ENCODE results near the gene KCNQ5.

The KCNQ5 gene

GRCh38 chr6:72636786-72637185 lies 14.9 kb downstream of the KCNQ5 start:
- H3F3A ChIP-seq (ENCODE audit: control insufficient read depth, insufficient read depth): no peaks in the 10 kb centered on the region
- H3K27ac ChIP-seq (ENCODE audit: low read depth, low read length): no peak overlapping the region
- peaks cover 36% of the 10 kb centered on the region for H3K36me3 ChIP-seq (ENCODE audit: control insufficient read depth, low read length)
- no peak overlapping the region for H3K4me2 ChIP-seq (ENCODE audit: low read length)
- H3K79me2 ChIP-seq (ENCODE audit: control insufficient read depth, low read length): peaks cover 100% of the 10 kb centered on the region
- H4K20me1 ChIP-seq (ENCODE audit: control insufficient read depth, insufficient read depth, low read depth, low read length): peaks cover 18% of the 10 kb centered on the region
- no peaks in the 10 kb centered on the region for H3K27me3 ChIP-seq (ENCODE audit: control insufficient read depth, low read length)
- peaks cover 55% of the 10 kb centered on the region for H3K4me1 ChIP-seq (ENCODE audit: control insufficient read depth, low read length)
- no peaks in the 10 kb centered on the region for H3K9me2 ChIP-seq (replicated peaks; ENCODE audit: control insufficient read depth, low read length)
- TF ChIP-seq CTCF (IDR thresholded peaks at IDR 0.05; ENCODE audit: low read depth, low read length, poor library complexity, severe bottlenecking) (no peak), EZH2phosphoT487 (IDR thresholded peaks at IDR 0.05; ENCODE audit: borderline replicate concordance, low read length) (no peak)
- no peak overlapping the region for H3K4me3 ChIP-seq (ENCODE audit: low read length)
- no peaks in the 10 kb centered on the region for H3K9me3 ChIP-seq (ENCODE audit: control insufficient read depth, insufficient read depth, low read length)

- H3K9me3 ChIP-seq (ENCODE audit: control insufficient read depth, insufficient read depth, low read length): no peaks in the 10 kb centered on the region
- TF ChIP-seq EZH2phosphoT487 (IDR thresholded peaks at IDR 0.05; ENCODE audit: borderline replicate concordance, low read length) (no peak), CTCF (IDR thresholded peaks at IDR 0.05; ENCODE audit: low read depth, low read length, poor library complexity, severe bottlenecking) (no peak)
- no peaks in the 10 kb centered on the region for H3F3A ChIP-seq (ENCODE audit: control insufficient read depth, insufficient read depth)
- H3K36me3 ChIP-seq (ENCODE audit: control insufficient read depth, low read length): peaks cover 55% of the 10 kb centered on the region
- H3K9me2 ChIP-seq (replicated peaks; ENCODE audit: control insufficient read depth, low read length): no peaks in the 10 kb centered on the region
- peaks cover 99% of the 10 kb centered on the region for H3K79me2 ChIP-seq (ENCODE audit: control insufficient read depth, low read length)
- H3K27me3 ChIP-seq (ENCODE audit: control insufficient read depth, low read length): no peaks in the 10 kb centered on the region
- no peak overlapping the region for H3K27ac ChIP-seq (ENCODE audit: low read depth, low read length)
- H4K20me1 ChIP-seq (ENCODE audit: control insufficient read depth, insufficient read depth, low read depth, low read length): peaks cover 13% of the 10 kb centered on the region
- H3K4me2 ChIP-seq (ENCODE audit: low read length): no peak overlapping the region
- H3K4me3 ChIP-seq (ENCODE audit: low read length): no peak overlapping the region
- peaks cover 62% of the 10 kb centered on the region for H3K4me1 ChIP-seq (ENCODE audit: control insufficient read depth, low read length)
These were observed 18.2 kb downstream of the KCNQ5 start for GRCh38 chr6:72639920-72640614.

GRCh38 chr6:72640615-72640930 lies 18.7 kb downstream of the KCNQ5 start:
- H3K9me2 ChIP-seq (replicated peaks; ENCODE audit: control insufficient read depth, low read length): no peaks in the 10 kb centered on the region
- no peaks in the 10 kb centered on the region for H3K9me3 ChIP-seq (ENCODE audit: control insufficient read depth, insufficient read depth, low read length)
- TF ChIP-seq CTCF (IDR thresholded peaks at IDR 0.05; ENCODE audit: low read depth, low read length, poor library complexity, severe bottlenecking) (no peak), EZH2phosphoT487 (IDR thresholded peaks at IDR 0.05; ENCODE audit: borderline replicate concordance, low read length) (no peak)
- H3K27ac ChIP-seq (ENCODE audit: low read depth, low read length): no peak overlapping the region
- H3K27me3 ChIP-seq (ENCODE audit: control insufficient read depth, low read length): no peaks in the 10 kb centered on the region
- H3K79me2 ChIP-seq (ENCODE audit: control insufficient read depth, low read length): peaks cover 99% of the 10 kb centered on the region
- no peak overlapping the region for H3K4me2 ChIP-seq (ENCODE audit: low read length)
- H3K36me3 ChIP-seq (ENCODE audit: control insufficient read depth, low read length): peaks cover 56% of the 10 kb centered on the region
- no peaks in the 10 kb centered on the region for H3F3A ChIP-seq (ENCODE audit: control insufficient read depth, insufficient read depth)
- no peak overlapping the region for H3K4me3 ChIP-seq (ENCODE audit: low read length)
- H4K20me1 ChIP-seq (ENCODE audit: control insufficient read depth, insufficient read depth, low read depth, low read length): peaks cover 13% of the 10 kb centered on the region
- peaks cover 59% of the 10 kb centered on the region for H3K4me1 ChIP-seq (ENCODE audit: control insufficient read depth, low read length)

All from DOHH2 (cell line).